Breast epithelium (tissue), 3 donors: ENCODE data around the gene CASP3.

Experiments
- CTCF ChIP-seq, 3 donors: fragments of 450-650 bp; IDR thresholded peaks; one replicate each; pipeline ENCODE4 v1.5.1; 2016 to 2017; ENCODE audit warnings: antibody characterized with exemption in 3 of 3, mild to moderate bottlenecking in 3 of 3, moderate library complexity in 3 of 3
- POLR2A ChIP-seq: fragments of 450-650 bp; IDR thresholded peaks from one replicate; pipeline ENCODE4 v1.6.1; 2016; ENCODE audit warnings: antibody characterized with exemption, mild to moderate bottlenecking, moderate library complexity
- POLR2AphosphoS5 ChIP-seq, 3 donors: sonication (generic); formaldehyde crosslinking; IDR thresholded peaks; one replicate each; pipeline ENCODE4 v1.6.1; 2017; ENCODE audit warnings: antibody characterized with exemption in 3 of 3

GRCh38 chr4:184693056-184693455, 43.8 kb upstream of the CASP3 start:
- no peak for TF ChIP-seq POLR2A
- TF ChIP-seq CTCF (IDR thresholded peaks at IDR 0.05) = no peak
- TF ChIP-seq POLR2AphosphoS5 (IDR thresholded peaks at IDR 0.05) = no peak
